GM19463 (cell line): ENCODE measurements around the gene RPRM.
"Not testable (repeated sequence)": the region's sequence is repeated elsewhere in the genome, so short reads cannot be mapped to it uniquely, and the experiment has no call there.

Source experiments
- ATAC-seq: cut with Tn5 transposase; IDR thresholded peaks from one replicate; pipeline ENCODE4 v1.9.1; 2021; ENCODE audit warnings: mild to moderate bottlenecking, moderate library complexity; ENCODE audit not compliant: unreplicated experiment

Gene RPRM

GRCh38 chr2:153461453-153461852, 17.1 kb downstream of the RPRM start:
- ATAC-seq = no peak

- no peak for ATAC-seq
Observed at GRCh38 chr2:153455861-153456260, 22.7 kb downstream of the RPRM start.

GRCh38 chr2:153455403-153455802, 23.2 kb downstream of the RPRM start:
- ATAC-seq = no peak

DNA sequence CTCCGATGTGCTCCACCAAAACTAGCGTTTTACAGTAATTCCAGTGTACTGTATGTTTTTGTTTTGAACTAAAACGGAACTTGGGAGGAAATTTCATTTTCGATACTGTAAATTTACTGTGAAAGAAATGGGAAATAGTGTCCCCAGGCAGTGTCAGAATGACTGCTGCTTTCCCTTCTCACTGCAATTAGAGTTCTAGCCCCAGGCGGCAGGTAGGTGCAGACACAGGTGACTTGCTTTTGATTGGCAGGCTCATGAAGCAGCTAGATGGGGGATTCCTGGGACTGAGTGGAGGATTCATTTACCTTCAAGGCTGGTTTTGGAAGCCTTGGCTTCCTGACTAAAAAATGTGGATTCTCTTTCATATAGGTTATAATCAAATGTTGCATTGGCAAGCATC, 27.0 kb downstream of the RPRM start:
- ATAC-seq = no peak

GRCh38 chr2:153443106-153443505, 35.5 kb downstream of the RPRM start:
- no peak for ATAC-seq

DNA sequence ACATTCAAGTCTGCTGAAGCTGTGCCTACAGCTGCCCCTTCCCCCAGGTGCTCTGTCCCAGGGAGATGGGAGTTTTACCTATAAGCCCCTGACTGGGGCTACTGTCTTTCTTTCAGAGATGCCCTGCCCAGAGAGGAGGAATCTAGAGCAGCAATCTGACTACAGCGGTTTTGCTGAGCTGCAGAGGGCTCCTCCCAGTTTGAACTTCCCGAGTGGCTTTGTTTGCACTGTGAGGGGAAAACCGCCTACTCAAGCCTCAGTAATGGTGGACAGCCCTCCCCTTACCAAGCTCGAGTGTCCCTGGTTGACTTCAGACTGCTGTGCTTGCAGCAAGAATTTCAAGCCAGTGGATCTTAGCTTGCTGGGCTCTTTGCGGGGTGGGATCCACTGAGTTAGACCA, 35.9 kb downstream of the RPRM start:
- ATAC-seq = not testable (repeated sequence)

- not testable (repeated sequence) for ATAC-seq
Observed at GRCh38 chr2:153440090-153440489, 38.5 kb downstream of the RPRM start.

DNA sequence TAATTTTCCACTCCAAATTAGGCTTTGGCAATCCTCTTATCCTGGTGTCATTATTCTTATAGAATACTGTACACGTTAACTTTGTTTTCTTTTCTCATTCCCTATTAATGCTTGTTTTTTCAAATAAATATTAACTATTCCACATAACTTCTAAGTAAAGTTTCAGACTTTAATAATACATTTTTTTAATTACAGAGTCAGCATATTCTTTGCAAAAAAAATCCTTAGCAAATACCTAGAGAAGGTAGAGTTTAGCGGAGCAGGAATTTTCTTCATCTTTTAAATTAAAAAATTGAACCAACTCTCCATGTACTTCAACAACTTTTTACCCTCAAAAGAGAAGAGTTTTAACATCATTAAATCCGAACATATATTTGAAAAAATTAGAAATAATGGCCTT, 45.2 kb downstream of the RPRM start:
- no peak for ATAC-seq

DNA sequence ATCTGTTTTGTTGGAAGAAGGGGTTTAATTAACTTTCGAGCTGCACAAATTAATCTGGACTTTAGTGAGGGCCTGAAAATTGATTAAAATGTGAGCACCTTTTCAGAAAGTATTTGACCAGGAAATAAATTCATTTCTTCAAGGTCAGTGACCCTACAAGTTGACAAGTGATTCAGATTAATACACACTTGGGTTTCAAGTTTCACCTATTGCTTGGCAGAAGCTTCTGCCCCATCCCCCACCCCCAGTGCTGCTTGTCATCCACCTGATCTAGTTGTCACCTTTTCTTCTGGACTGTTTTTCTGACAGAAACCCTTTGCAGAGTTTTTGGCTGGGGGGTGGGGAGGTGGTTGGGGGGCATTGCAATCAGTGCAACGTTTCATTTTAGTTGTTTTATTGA, 46.2 kb downstream of the RPRM start:
- no peak for ATAC-seq

GRCh38 chr2:153431114-153431513, 47.4 kb downstream of the RPRM start:
- no peak for ATAC-seq
